NCI-H526 treated with DMSO at 0.1 percent for 48 hours (cell line): ENCODE results near the gene PSME3IP1.
"Not testable (repeated sequence)": the region's sequence is repeated elsewhere in the genome, so short reads cannot be mapped to it uniquely, and the experiment has no call there.

ENCODE experiments used
- DNase-seq: peaks from one replicate; lab custom pipeline; 2025; lab: John Stamatoyannopoulos, UW

PSME3IP1 gene

GRCh38 chr16:57185945-57186871 is at the start of gene PSME3IP1, which contains the start of gene RSPRY1:
PSME3IP1 (minus strand) TSS chr16:57186039; CDS start chr16:57173854, 12,185 bp downstream.
RSPRY1 (plus strand) TSS chr16:57186329; CDS start chr16:57204659, 18,330 bp downstream.
- peak; percentile 93 for DNase-seq

- DNase-seq = no peak
Observed at GRCh38 chr16:57235128-57236021, 49.5 kb upstream of the PSME3IP1 start.

- DNase-seq = no peak
Observed at GRCh38 chr16:57234707-57235092, 48.9 kb upstream of the PSME3IP1 start.

- DNase-seq = no peak
Observed at GRCh38 chr16:57233944-57234706, 48.3 kb upstream of the PSME3IP1 start.

- no peak for DNase-seq
Observed at GRCh38 chr16:57231821-57232350, 46.0 kb upstream of the PSME3IP1 start.

- no peak for DNase-seq
Observed at GRCh38 chr16:57229079-57229478, 43.2 kb upstream of the PSME3IP1 start.

- DNase-seq = no peak
Observed at GRCh38 chr16:57226701-57227621, 41.1 kb upstream of the PSME3IP1 start.

GRCh38 chr16:57225978-57226377 is 40.1 kb upstream of the PSME3IP1 start:
- no peak for DNase-seq

GRCh38 chr16:57224651-57225335 is 39.0 kb upstream of the PSME3IP1 start:
- DNase-seq = no peak

- DNase-seq = no peak
Observed at GRCh38 chr16:57223057-57223456, 37.2 kb upstream of the PSME3IP1 start.

- no peak for DNase-seq
Observed at GRCh38 chr16:57216968-57217367, 31.1 kb upstream of the PSME3IP1 start.

- no peak for DNase-seq
Observed at GRCh38 chr16:57213462-57213861, 27.6 kb upstream of the PSME3IP1 start.

- DNase-seq = no peak
Observed at GRCh38 chr16:57209780-57210179, 23.9 kb upstream of the PSME3IP1 start.

- DNase-seq = no peak
Observed at GRCh38 chr16:57208926-57209325, 23.1 kb upstream of the PSME3IP1 start.

GRCh38 chr16:57204675-57205074 is 18.8 kb upstream of the PSME3IP1 start:
- DNase-seq = peak; percentile 12

GRCh38 chr16:57203451-57203850 is 17.6 kb upstream of the PSME3IP1 start:
- DNase-seq = no peak

- no peak for DNase-seq
Observed at GRCh38 chr16:57202095-57202886, 16.5 kb upstream of the PSME3IP1 start.

- DNase-seq = not testable (repeated sequence)
Observed at GRCh38 chr16:57200926-57201325, 15.1 kb upstream of the PSME3IP1 start.

GRCh38 chr16:57200321-57200720 is 14.5 kb upstream of the PSME3IP1 start:
- DNase-seq = not testable (repeated sequence)
